ENCODE data around the gene TIE1. TPM values are rescaled to one million over a fixed set of nuclear protein-coding genes. Genes with fewer than 3 reads are reported as not detected.

The TIE1 gene
- total RNA-seq, 4 donors from 2014 or later: 30.6 to 65.1 (median 47.7) TPM

- Histone ChIP-seq H3K4me3 (replicated peaks in 1 of 3) (no peak overlapping the region), H3K27me3 (no peaks in the 10 kb centered on the region), H3K9me3 (no peaks in the 10 kb centered on the region), H3K27ac (no peak overlapping the region), H3K4me1 (peaks cover 4 to 14% of the 10 kb centered on the region in 2 donors), H3K36me3 (no peaks in the 10 kb centered on the region)
- no peak for DNase-seq
- 97 to 98% methylated on average over 5 of the region's 5 CpGs for WGBS, 2 donors
- TF ChIP-seq POLR2A (IDR thresholded peaks at IDR 0.05): no peak
- no peak for TF ChIP-seq CTCF (IDR thresholded peaks at IDR 0.05)
- intact Hi-C loops (cut with DNase I): no loop called here
Measured at GRCh38 chr1:43331688-43332087, 30.9 kb downstream of the TIE1 start.

- Histone ChIP-seq H3K27ac (no peak overlapping the region), H3K36me3 (no peaks in the 10 kb centered on the region), H3K4me3 (replicated peaks in 1 of 3) (no peak overlapping the region), H3K4me1 (peaks cover 9 to 18% of the 10 kb centered on the region in 2 donors), H3K27me3 (no peaks in the 10 kb centered on the region), H3K9me3 (no peaks in the 10 kb centered on the region)
- WGBS, 2 donors: 79 to 80% methylated on average over 7 of the region's 7 CpGs
- TF ChIP-seq POLR2A (IDR thresholded peaks at IDR 0.05): no peak
- TF ChIP-seq CTCF (IDR thresholded peaks at IDR 0.05): peak in 3 of 6 experiments; percentile 6 to 24 (median 13)
- intact Hi-C loops (cut with DNase I): no loop called here
- no peak for DNase-seq
Measured at GRCh38 chr1:43334453-43335205, 33.8 kb downstream of the TIE1 start.

GRCh38 chr1:43337588-43337987 is 36.8 kb downstream of the TIE1 start, which contains the start of gene MPL:
Gene MPL (plus strand): TSS chr1:43337818. CDS start chr1:43337849, 31 bp downstream.
- no peak for DNase-seq
- Histone ChIP-seq H3K36me3 (no peaks in the 10 kb centered on the region), H3K27ac (no peak within 1 kb of the TSS), H3K4me1 (peaks cover 4 to 5% of the 10 kb centered on the region in 2 donors), H3K4me3 (replicated peaks in 1 of 3) (no peak within 1 kb of the TSS), H3K27me3 (no peaks in the 10 kb centered on the region), H3K9me3 (no peaks in the 10 kb centered on the region)
- TF ChIP-seq POLR2A (IDR thresholded peaks at IDR 0.05) (no peak), CTCF (IDR thresholded peaks at IDR 0.05) (no peak)
- intact Hi-C loops (cut with DNase I): no loop called here
- WGBS, 2 donors: 86 to 93% methylated on average over 2 to 3 of the region's 3 CpGs

- H3K27me3 ChIP-seq: no peaks in the 10 kb centered on the region
- WGBS, 2 donors: 87 to 93% methylated on average over 4 to 5 of the region's 5 CpGs
- no peak for TF ChIP-seq CTCF (IDR thresholded peaks at IDR 0.05)
- intact Hi-C loops (cut with DNase I): no loop called here
- DNase-seq: no peak
- peaks cover 4 to 5% of the 10 kb centered on the region in 2 donors for H3K4me1 ChIP-seq
- no peak overlapping the region for H3K4me3 ChIP-seq (replicated peaks in 1 of 3)
- H3K36me3 ChIP-seq: no peaks in the 10 kb centered on the region
- no peak overlapping the region for H3K27ac ChIP-seq
- no peaks in the 10 kb centered on the region for H3K9me3 ChIP-seq
Measured at GRCh38 chr1:43338001-43338400, 37.2 kb downstream of the TIE1 start.

GRCh38 chr1:43339584-43340232 is 38.9 kb downstream of the TIE1 start:
- Histone ChIP-seq H3K27ac (no peak overlapping the region), H3K9me3 (no peaks in the 10 kb centered on the region), H3K36me3 (no peaks in the 10 kb centered on the region), H3K4me1 (peaks cover 4 to 5% of the 10 kb centered on the region in 2 donors), H3K4me3 (replicated peaks in 1 of 3) (no peak overlapping the region), H3K27me3 (no peaks in the 10 kb centered on the region)
- intact Hi-C loops (cut with DNase I): no loop called here
- DNase-seq: no peak
- no peak for TF ChIP-seq POLR2A (IDR thresholded peaks at IDR 0.05)
- no peak for TF ChIP-seq CTCF (IDR thresholded peaks at IDR 0.05)
- WGBS, 2 donors: 86 to 90% methylated on average over 6 of the region's 6 CpGs
